ACHN (cell line): ENCODE measurements around the gene KANK2.

Source experiments
- DNase-seq: peaks from one replicate; pipeline ENCODE4 v3.0.0-alpha.2; 2015
- in situ Hi-C: cut with HindIII; loops from 2 replicates; pipeline ENCODE4 v1.10.0; 2017; ENCODE audit warnings: low sequenced_read_pairs, low pct_ligation_motif_present, low pct_unique_long_range_greater_than_20kb

KANK2 gene

DNA sequence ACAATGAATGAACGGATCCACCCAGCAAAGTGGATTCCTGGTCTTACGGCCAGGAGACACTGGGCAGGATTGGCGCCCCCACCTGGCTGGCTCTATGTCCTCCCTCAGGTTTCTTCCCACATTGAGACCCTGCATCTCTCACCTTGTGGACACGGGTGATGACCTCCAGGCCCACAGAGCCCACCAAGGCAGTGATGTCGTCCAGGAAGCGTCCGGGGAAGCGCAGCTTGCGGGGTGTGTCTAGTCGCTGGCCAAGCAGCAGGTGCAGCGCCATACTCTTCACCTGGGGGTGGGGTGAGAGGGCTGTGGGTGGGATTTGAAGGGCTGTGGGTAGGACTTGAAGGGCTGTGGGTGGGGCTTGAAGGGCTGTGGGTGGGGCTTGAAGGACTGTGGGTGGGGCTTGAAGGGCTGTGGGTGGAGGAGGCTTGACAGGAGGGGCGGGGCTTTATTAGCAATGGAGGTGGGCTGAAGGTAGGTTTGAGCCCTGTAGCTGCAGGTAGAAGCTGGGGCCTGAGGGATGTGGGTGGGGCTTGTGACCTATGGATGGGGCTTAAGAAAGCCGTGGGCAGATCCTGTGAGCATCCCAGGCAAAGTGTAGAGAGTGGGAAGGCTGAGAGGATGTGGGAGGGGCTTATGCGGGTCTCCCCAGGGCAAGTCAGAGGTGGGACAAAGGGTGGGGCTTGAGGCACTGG is 30.0 kb upstream of the KANK2 start:
- in situ Hi-C loops: no loop called here
- DNase-seq: peak; percentile 25

DNA sequence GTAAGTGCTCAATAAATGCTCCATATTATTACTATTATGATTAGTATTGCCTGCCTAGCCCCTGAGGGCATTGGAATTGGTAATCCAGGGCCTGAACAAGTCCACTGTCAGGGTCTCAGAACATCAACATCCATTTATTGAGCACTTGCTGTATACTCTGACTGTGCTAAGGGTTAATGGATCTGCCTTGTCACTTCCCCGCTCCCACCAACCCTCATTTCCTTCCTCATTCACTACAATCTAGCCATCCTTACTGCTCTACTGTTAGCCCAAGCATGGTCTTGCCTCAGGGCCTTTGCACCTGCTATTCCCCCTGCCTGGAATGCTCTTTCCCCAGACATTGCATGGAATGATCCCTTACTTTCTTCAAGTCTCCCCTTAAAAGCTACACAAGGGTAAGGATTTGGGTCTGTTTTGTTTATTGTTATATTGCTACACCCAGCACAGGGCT is 29.4 kb upstream of the KANK2 start:
- no peak for DNase-seq
- in situ Hi-C loops: no loop called here

DNA sequence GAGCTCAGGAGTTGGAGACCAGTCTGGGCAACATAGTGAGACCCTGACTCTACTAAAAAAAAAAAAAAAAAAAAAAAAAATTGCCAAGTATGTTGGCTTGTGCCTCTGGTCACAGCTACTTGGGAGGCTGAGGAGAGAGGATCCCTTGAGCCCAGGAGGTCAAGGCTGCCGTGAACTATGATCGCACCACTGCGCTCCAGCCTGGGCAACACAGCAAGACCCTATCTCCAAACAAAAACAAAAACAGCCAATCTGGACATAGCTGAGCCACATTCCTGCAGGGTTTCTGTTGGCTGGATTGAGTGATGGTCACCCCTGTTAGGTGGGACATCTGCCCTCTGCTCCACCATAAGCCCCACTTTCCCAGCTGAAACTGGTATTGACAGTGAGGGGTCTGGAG is 28.5 kb upstream of the KANK2 start:
- DNase-seq: no peak
- in situ Hi-C loops: no loop called here

DNA sequence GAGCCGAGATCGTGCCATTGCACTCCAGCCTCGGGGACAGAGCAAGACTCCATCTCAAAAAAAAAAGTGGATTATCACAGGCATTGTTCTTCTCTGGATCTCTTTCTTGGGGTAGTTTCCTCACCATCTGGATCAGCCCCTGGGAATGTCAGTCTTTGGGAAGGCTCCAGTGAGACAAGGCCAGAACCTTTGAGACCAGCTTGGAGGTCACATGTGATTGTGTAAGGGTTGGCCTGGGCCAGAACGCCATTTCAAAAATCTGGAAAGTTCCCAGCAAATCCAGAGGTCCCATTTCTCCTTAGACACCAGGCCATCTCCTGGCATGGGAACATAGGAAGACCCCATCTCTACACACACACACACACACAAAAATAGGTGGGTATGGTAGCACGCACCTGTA is 27.8 kb upstream of the KANK2 start:
- no peak for DNase-seq
- in situ Hi-C loops: no loop called here

DNA sequence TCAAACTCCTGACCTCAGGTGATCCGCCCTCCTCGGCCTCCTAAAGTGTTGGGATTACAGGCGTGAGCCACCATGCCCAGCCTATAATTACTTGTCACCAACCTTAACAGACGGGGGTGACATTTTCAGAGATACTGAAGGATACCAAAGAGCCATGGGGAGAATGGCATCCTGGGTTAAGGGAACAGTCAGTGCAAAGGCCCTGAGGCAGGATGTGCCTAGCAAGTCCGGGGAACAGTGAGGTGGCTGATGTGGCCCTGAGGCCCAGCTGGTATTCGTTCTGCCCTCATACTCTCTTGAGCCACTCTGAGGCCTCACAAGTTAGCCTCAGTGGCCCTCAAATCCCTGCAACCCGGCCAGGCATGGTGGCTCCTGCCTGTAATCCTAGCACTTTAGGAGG is 27.1 kb upstream of the KANK2 start:
- in situ Hi-C loops: no loop called here
- DNase-seq: no peak

DNA sequence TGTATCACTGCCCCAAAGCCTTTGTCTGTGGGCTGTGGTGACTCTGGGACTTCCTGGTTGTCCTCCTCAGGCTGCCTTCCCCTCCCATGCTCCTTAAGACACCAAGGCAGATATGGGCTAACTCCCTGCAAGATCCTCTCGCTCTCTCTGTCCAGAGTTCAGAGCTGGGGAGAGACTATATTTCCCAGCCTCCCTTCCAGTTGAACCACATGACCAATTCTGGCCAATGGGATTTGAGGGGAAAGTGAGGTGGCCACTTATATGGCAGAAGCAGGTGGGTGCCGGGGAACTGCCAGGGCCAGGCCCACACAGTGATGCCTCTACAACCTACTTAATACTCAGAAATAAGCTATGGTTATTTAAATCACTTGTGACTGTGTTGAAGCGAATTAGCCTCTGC is 25.9 kb upstream of the KANK2 start:
- no peak for DNase-seq
- in situ Hi-C loops: no loop called here

DNA sequence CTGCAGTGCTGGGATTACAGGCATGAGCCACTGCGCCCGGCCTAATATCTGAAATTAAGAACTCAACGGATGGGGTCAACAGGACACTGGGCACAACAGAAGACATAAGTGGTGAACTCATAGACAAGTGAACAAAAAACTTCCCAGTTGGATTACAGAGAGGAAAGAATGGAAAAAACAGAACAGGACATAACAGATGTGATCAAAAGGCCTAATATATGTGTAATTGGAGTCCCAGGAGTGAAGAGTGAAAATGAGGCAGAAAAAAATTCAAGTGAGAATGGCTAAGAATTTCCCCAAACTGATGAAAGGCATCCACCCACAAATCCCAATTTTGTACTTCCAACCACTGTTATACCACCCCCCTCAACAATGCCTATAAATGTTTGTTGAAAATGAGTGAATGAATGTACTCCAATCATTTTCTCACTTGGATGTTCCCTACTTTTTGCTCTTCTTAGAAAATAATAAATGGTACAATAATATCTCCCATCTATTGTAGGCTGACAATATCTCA is 23.8 kb upstream of the KANK2 start:
- no peak for DNase-seq
- in situ Hi-C loops: no loop called here

DNA sequence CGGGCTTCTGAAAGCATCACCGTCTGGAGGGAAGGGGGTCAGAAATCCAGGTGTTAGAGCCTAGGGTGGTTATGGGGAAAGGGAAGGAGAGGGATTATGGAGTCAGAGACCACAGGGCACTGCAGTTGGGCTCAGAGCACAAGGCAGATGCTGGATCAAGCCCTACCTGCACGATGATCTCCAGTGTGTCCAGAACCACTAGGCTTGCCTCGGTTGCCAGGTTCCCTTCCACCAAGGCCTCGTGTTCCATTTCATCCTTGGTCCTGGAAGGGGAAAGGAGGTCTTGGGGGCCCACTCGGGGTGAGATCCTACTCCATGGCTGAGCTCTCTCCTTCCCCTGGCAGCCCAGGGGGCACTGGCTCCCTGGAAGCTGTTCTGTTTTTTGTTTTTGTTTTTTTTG is 17.0 kb upstream of the KANK2 start:
- in situ Hi-C loops: no loop called here
- DNase-seq: no peak

DNA sequence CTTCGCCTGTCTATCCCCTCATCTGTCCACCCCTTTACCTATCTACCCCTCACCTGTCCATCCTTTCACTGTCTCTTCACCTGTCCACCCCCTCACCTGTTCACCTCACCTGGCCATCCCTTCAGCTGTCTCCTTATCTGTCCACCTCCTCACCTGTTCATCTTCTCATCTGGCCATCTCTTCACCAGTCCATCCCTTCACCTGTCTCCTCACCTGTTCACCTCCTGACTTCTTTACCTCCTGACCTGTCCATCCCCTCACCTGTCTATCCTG is 13.2 kb upstream of the KANK2 start:
- DNase-seq: no peak
- in situ Hi-C loops: no loop called here

DNA sequence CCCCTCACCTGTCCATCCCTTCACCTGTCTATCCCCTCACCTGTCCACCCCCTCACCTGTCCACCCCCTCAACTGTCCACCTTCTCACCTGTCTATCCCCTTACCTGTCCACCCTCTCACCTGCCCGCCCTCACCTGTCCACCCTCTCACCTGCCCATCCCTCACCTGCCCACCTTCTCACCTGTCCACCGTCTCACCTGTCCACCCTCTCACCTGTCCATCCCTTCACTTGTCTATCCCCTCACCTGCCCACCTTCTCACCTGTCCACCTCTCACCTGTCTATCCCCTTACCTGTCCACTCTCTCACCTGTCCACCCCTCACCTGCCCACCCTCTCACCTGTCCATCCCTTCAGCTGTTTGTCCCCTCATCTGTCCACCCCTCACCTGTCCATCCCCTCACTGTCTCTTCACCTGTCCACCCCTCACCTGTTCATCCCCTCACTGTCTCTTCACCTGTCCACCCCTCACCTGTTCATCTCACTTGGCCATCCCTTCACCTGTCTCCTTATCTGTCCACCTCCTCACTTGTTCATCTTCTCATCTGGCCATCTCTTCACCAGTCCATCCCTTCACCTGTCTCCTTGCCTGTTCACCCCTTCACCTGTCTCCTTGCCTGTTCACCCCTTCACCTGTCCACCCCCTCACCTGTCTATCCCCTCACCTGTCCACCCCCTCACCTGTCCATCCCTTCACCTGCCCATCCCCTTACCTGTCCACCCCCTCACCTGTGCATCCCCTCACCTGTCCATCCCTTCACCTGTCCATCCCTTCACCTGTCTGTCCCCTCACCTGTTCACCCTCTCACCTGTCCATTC is 12.7 kb upstream of the KANK2 start:
- in situ Hi-C loops: no loop called here
- DNase-seq: no peak

DNA sequence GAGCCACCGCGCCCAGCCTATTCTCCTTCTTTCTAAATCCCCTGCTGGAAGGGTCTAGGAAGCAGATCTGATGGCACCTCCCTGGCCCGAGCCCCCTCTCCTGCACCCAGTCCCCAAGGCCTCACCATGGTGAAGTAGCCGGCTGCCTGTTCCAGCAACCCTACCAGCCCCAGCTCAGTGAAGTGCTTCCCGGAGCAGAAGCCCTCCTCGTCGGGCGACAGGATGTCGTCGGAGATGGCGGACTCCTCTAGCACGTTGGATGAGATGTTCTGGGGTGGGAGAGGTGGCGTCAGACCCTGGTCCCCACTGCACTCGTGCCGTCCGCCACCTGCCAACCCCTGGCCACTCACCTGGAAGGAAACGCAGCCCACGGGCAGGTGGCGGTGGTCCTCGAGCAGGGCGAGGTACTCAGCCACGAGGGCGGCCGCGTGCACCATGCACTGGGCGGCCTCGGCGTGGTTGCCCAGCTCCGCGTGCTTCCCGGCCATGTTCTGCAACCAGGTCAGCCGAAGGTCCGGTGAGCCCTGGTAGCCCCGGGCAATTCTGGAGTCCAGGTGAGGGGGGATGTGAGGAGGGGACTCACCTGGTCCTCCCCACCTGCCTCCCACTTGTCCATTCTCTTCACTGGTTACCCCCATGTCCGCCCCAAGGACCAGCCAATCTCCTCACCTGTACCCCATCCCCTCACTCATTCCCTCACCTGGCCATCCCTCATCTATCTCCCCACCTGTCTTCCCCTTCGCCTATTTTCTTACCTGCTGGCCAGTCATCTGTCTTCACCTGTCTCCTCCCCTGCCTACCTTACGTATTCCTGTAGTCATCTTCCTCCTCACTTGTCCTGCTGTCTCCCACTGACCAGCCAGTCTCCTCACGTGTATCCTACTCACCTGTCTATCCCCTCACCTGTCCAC is 11.5 kb upstream of the KANK2 start:
- no peak for DNase-seq
- in situ Hi-C loops: no loop called here

DNA sequence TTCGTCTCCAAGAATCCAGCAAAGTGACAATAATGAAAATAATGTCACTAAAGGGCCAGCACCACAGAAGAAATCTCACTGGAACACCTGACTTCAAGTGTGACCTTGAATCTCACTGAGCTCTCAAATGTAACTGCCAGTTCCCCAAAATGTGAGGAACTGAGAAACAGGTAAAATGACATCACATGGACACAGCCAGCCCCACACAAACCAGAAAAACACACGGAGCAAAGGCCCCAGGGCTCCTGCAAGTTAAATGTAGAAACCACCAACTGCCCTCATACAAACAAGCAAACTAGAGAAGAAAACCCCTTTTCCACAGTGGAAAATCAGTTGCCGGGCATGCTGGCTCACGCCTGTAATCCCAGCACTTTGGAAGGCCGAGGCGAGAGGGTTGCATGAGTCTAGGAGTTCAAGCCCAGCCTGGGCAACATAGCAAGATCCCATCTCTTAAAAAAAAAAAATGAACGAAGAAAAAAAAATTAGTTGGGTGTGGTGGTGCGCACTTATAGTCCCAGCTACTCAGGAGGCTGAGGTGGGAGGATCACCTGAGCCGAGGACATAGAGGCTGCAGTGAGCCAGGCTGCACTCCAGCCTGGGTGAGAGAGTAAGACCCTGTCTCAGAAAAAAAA is 8.7 kb upstream of the KANK2 start:
- no peak for DNase-seq
- in situ Hi-C loops: no loop called here

DNA sequence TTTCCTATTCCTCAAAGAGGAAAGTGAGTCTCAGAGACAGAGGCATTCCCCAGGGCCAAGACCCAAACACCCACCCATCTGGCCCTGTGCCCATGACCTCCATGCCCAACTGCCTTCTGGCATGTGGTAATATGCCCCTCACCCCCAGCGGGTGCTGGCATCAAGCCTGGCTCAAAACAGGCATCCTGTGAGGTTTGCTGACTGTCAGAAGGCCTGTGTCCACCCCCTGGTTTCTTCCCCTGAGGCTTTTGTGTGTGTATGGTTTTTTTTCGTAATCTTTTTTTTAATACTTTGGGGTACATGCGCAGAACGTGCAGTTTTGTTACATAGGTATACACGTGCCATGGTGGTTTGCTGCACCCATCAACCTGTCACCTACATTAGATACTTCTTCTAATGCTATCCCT is 7.6 kb upstream of the KANK2 start:
- in situ Hi-C loops: no loop called here

DNA sequence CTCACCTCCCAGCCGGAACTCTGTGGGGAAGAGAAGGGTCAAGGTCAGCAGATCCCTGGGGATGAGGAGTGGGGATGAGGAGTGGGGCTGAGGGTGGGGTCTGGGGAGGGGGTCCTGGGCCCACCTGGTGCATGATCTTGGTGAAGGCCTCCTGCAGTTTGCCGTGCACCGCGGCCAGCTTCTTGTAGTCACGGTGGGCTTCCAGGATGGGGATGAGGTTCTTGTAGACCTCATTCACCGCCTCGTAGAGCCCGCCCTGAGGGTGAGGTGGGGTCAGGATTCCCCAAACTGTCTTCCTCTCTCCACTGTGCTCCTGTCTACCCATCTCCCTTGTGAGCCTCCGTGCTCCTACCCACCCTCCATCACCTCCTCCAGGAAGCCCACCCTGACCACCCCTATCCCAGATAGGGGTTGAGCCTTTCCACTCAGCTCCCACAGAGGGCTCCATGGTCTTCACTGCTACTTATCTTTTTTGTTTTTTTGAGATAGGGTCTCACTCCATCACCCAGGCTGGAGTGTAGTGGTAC is 6.8 kb upstream of the KANK2 start:
- in situ Hi-C loops: no loop called here
- DNase-seq: no peak

More for the DNA sequence above, 7.6 kb upstream of the KANK2 start:
- peak; percentile 86 for DNase-seq

DNA sequence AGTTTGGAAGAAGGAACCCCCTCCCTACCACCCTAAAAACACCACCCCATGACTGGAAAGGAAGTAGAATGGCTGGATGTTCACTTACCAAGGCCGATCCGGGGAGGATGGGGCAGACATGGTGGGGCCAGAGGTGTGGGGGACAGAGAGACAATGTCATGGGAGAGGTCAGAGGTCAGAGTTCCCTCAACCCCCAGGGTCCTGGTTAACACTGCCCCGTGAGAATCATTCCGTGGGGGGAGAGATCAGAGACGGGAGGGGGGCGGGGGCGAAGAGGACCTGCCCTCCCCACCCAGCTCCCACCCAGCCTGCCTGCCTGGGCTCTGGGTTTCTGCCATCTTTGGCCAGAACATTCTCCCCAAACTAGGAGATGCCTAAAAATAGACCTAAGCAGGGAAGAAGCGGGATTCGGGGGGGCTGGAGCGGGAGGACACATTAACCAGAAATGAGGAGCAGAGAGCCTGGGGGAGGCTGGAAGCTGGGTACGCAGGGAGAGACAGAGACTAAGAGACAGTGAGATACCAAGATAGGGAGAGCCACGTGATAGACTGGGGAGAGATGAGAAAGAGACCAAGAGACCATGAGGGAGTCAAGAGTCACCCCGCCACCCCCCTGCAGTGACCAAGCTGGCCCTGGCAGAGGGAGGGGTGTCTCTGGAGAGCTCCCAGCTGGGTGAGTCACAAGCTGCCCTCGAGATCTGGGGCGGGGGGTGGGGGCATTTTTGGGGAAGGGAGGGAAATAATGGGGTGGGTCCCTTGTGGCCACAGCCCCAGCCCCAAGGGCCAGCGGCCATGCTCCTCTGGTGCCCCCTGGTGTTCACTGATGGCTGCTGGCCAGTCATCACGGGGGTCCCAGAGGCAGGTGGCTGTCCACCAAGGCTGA is 6.1 kb upstream of the KANK2 start:
- in situ Hi-C loops: no loop called here
- DNase-seq: peak; percentile 59

DNA sequence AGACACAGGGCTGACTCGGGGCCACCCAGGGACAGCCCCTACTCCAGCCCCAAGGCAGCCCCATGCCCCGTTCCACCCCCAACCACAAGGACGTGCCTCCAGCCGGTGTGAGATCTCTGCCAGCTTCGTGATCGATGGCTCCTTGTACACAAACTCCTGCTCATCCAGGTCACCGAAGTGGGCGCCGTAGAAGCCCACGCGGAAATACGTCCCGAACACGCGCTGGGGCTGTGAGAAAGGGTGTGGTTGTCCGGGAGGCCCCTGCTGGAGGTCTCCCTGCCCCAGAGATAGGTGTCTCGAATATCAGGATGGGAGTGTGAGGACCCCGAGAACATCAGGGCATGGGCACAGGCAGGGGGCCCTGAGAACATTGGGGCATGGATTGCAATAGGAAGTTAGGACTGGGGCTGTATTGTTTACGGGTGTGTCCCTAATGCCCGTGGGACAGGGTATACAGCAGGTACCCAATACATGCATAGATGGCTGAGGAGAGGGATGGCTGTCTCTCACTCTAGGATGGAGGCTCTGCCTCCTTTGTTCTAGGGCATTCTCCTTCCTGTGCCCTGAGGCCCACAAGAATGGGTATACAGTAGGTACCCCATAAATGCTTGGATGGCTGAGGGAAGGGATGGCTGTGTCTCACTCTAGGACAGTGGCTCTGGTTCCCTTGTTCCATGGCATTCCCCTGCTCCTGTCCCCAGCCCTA is 5.3 kb upstream of the KANK2 start:
- in situ Hi-C loops: no loop called here
- DNase-seq: no peak

DNA sequence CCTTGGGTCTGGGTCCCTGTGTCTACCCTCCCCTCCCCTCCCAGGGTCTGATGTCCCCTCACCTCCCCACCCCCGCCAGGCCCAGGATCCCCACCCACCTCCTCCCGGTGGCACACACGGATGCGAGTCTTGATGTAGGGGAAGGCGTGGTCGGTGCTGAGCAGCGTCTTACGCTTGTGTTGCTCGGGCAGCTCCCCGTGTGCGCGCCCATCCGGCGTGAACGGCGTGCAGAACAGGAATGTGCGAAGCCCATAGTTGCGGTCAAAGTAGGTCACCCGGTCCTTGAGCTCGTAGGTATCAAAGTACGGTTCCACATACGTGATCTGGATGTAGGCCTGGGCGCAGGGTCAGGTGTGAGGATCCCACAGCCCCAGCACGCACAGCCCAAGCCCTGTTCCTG is 4.4 kb upstream of the KANK2 start:
- DNase-seq: no peak
- in situ Hi-C loops: no loop called here
